ENCODE data around the gene PRR14. TPM values are rescaled to one million over a fixed set of nuclear protein-coding genes. Genes with fewer than 3 reads are reported as not detected.
A peak's percentile ranks its signal among the peaks of the same experiment; 100 is the strongest.

The PRR14 gene
- total and polyA plus RNA-seq, 2 experiments from 2014 or later, result 28.5 to 33.7 TPM

DNA sequence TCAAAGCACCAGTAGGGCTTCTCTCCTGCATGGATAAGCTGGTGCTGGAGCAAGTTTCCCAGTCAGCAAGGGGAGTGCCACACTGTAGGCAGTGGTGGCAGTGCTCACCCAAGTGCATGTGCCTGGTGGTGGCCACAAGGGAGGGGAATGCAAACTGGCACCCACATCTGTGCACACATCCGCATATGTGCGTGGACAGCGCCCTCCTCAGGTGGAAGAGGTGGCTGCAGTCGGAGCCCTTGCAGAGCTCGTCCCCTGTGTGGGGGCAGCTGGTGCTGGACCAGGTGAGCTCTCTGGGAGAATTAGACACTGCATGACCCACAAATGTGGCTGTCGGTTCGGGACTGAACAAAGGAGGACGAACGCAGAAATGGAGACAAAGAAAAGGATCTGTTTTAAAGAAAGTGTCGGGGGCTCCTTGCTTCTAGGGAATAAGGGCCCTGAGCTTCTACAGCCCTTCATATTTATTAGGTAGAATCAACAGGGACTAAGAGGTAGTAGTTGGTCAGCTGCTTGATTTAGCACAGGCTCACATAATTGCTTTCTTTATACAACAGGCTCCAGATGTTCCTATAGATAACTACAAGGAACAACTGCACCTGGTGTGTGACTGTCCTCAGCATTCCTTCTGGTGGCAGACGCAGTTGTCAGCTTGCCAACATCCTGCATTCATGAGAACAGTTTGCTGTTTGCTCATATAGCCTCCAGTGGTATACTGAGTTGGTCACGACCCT lies 35.2 kb upstream of the PRR14 start:
- no peaks in the 10 kb centered on the region for H3K27me3 ChIP-seq
- no peaks in the 10 kb centered on the region for H3K4me1 ChIP-seq (ENCODE audit: low read depth)
- no peak overlapping the region for H3K27ac ChIP-seq
- H3K9me3 ChIP-seq (ENCODE audit: low read depth), result no peaks in the 10 kb centered on the region
- DNase-seq (ENCODE audit: low read depth in 1 of 2, low spot score in 1 of 2), result peak; percentile 41 to 57
- no peaks in the 10 kb centered on the region for H3K36me3 ChIP-seq
- no peak overlapping the region for H3K4me3 ChIP-seq
- TF ChIP-seq, protein P1, sequence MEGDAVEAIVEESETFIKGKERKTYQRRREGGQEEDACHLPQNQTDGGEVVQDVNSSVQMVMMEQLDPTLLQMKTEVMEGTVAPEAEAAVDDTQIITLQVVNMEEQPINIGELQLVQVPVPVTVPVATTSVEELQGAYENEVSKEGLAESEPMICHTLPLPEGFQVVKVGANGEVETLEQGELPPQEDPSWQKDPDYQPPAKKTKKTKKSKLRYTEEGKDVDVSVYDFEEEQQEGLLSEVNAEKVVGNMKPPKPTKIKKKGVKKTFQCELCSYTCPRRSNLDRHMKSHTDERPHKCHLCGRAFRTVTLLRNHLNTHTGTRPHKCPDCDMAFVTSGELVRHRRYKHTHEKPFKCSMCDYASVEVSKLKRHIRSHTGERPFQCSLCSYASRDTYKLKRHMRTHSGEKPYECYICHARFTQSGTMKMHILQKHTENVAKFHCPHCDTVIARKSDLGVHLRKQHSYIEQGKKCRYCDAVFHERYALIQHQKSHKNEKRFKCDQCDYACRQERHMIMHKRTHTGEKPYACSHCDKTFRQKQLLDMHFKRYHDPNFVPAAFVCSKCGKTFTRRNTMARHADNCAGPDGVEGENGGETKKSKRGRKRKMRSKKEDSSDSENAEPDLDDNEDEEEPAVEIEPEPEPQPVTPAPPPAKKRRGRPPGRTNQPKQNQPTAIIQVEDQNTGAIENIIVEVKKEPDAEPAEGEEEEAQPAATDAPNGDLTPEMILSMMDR (IDR thresholded peaks at IDR 0.05; ENCODE audit: low read depth, low read length), result peak; percentile 59

- H3K27ac ChIP-seq, result no peak overlapping the region
- TF ChIP-seq, protein P1 (IDR thresholded peaks at IDR 0.05; ENCODE audit: low read depth, low read length), result no peak
- DNase-seq (ENCODE audit: low read depth in 1 of 2, low spot score in 1 of 2), result peak in 1 of 2 donors; percentile 56
- no peaks in the 10 kb centered on the region for H3K9me3 ChIP-seq (ENCODE audit: low read depth)
- H3K4me1 ChIP-seq (ENCODE audit: low read depth), result peaks cover 8% of the 10 kb centered on the region
- H3K27me3 ChIP-seq, result peaks cover 5% of the 10 kb centered on the region
- H3K36me3 ChIP-seq, result no peaks in the 10 kb centered on the region
- no peak overlapping the region for H3K4me3 ChIP-seq
These were observed 31.6 kb upstream of the PRR14 start for GRCh38 chr16:30619202-30619601.

DNA sequence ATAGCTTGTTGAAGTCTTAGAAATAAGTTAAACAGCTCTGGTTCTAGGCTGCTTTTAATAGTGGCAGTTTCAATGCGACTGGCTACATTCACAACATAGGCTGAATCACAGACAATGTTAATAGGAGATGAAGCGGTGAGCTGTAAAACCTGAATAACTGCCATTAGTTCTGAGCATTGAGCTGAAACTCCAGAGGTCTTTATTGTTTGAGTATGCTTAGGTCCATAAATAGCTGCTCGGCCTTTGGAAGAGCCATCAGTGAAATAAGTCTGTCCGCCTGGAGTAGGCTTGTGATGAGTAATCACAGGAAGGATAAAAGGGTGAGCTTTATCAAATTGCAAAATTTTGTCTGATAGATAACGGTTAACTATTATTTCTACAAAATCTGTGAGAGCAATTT lies 31.1 kb upstream of the PRR14 start:
- TF ChIP-seq, protein P1 (IDR thresholded peaks at IDR 0.05; ENCODE audit: low read depth, low read length), result no peak

GRCh38 chr16:30620169-30620568 lies 30.6 kb upstream of the PRR14 start:
- Histone ChIP-seq H3K27ac (no peak overlapping the region), H3K4me1 (ENCODE audit: low read depth) (peaks cover 8% of the 10 kb centered on the region), H3K9me3 (ENCODE audit: low read depth) (no peaks in the 10 kb centered on the region), H3K36me3 (no peaks in the 10 kb centered on the region), H3K27me3 (peaks cover 5% of the 10 kb centered on the region), H3K4me3 (no peak overlapping the region)
- TF ChIP-seq, protein P1 (IDR thresholded peaks at IDR 0.05; ENCODE audit: low read depth, low read length), result no peak
- no peak for DNase-seq (ENCODE audit: low read depth in 1 of 2, low spot score in 1 of 2)

More for the DNA sequence above, 31.1 kb upstream of the PRR14 start:
- Histone ChIP-seq H3K4me1 (ENCODE audit: low read depth) (peaks cover 8% of the 10 kb centered on the region), H3K4me3 (no peak overlapping the region), H3K27me3 (peaks cover 5% of the 10 kb centered on the region), H3K27ac (no peak overlapping the region), H3K36me3 (no peaks in the 10 kb centered on the region), H3K9me3 (ENCODE audit: low read depth) (no peaks in the 10 kb centered on the region)
- DNase-seq (ENCODE audit: low read depth in 1 of 2, low spot score in 1 of 2), result no peak

DNA sequence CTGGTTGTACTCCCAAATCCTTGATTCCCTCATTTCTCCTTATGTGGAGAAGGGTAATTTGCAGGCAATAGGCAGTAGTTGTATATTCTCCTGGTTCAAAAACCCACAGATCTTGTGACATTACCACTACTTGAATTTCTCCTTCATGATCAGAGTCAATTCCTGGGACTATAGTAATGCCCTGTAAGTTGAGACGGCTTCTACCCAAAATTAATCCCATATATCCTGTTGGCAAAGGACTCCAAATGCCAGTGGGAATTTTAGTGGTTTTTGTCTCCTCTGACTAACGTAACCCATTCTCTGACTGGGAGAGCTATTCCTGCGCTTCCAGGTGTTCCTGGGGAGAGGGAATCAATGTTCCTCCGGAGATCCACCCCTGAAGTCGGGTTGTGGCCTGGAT lies 29.0 kb upstream of the PRR14 start:
- no peak for DNase-seq (ENCODE audit: low read depth in 1 of 2, low spot score in 1 of 2)
- no peak overlapping the region for H3K27ac ChIP-seq
- TF ChIP-seq, protein P1 (IDR thresholded peaks at IDR 0.05; ENCODE audit: low read depth, low read length), result no peak
- peaks cover 5% of the 10 kb centered on the region for H3K27me3 ChIP-seq
- no peaks in the 10 kb centered on the region for H3K36me3 ChIP-seq
- H3K4me1 ChIP-seq (ENCODE audit: low read depth), result peaks cover 8% of the 10 kb centered on the region
- H3K4me3 ChIP-seq, result no peak overlapping the region
- no peaks in the 10 kb centered on the region for H3K9me3 ChIP-seq (ENCODE audit: low read depth)
